HG03469 (cell line): Measurements from ENCODE around the gene TSHZ2.

ENCODE experiments used
- ATAC-seq: cut with Tn5 transposase; IDR thresholded peaks from one replicate; pipeline ENCODE4 v1.9.1; 2021; ENCODE audit warnings: mild to moderate bottlenecking, moderate library complexity, moderate number of reproducible peaks; ENCODE audit not compliant: unreplicated experiment

Gene TSHZ2

DNA sequence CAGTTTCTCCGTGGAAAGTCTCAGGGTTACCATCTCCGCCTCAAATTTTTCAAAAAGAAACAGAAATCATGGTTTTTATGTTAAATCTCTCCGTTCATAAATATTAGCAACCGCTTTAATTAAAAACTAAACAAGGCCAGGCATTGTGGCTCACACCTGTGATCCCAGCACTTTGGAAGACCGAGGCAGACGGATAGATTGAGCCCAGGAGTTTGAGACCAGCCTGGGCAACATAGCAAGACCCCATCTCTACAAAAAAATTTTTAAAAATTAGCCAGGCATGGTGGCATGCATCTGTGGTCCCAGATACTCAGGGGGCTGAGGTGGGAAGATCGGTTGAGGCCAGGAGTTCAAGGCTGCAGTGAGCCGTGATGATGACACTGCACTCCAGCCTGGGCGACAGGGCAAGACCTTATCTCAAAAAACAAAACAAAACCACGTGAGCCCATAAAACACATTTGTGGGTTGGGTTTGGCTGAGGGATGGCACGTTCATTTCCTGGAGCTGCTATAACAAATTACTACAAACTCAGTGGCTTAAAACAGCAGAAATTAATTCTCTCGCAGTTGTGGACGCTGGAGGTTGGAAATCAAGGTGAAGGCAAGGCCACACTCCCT, 398.3 kb downstream of the TSHZ2 start:
- no peak for ATAC-seq

DNA sequence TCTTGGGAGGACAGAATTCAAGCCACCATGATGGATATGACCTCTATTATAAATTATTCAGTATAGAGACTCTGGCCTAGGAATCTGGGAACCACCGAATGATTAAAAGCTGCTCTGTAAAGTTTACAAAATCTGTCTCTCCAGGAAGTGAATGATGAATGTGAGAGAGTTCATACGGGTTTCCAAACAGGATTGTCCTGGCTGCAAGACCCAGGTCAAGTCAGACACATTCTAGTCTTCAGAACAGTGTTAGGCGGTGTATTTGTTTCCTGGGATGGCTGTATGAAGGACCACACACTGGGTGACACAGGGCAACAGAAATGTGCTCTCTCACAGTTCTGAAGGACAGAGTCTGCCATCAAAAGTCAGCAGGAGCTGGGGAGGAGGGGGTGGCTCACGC, 399.1 kb downstream of the TSHZ2 start:
- no peak for ATAC-seq

DNA sequence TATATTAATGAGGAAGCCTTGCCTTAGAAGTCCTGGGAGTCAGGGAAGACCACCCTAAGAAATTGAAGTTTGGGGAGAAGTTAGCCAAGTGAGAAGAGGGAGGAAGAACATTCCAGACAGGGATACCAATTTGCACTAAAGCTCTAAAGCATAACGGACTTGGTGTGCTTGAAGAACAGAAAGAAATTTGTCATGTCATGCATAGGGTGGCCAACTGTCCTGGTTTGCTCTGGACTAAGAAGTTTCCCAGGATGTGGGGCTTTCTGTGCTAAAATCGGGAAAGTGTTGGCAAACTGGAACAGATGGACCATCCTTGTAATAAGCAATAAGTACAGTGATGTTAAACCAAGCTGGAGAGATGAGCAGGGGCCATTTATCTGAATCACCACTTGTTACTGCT, 403.9 kb downstream of the TSHZ2 start:
- ATAC-seq: no peak

DNA sequence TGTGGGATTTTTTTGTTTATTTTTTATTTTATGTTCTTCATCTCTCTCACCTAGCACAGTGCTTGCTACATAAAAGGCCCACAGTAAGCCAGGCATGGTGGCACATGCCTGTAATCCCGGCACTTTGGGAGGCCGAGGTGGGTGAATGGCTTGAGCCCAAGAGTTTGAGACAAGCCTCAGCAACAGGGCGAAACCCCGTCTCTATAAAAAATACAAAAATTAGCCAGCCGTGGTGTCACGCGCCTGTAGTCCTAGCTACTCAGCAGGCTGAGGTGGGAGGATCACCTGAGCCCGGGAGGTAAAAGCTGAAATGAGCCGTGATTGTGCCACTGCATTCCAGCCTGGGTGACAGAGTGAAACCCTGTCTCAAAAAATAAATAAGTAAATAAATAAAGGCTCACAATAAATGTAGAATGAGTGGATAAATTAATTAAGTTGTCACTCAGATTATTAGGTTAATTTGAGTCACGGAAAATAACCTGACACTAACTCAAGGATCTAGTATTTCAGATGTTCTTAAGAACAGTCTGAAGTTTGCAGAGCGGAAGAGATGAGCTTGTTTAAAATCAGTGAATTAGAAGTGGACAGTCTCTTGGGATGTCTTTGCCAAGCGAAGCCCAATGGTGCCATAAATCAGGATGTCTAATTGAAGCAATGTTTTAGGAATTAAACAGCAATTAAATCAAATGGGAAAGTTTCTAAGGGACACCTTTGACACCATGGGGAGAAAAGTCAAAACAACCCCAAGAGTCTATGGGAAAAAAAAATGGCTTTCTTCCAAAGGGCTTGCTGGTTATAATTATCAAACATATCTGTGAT, 407.1 kb downstream of the TSHZ2 start:
- ATAC-seq: no peak

DNA sequence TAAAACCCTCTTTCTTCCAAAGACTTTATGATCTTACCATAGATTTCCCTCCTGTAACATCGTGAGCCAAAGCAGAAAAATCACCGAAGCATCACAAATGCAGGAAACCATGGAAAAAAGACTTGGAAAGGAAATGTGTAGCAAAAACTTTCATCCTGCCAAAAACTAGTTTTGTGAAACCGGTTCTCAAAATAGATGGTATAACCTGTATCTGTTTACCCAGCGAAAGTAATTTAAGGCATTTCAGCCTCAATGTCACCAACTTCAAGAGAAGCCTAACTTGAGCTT, 407.6 kb downstream of the TSHZ2 start:
- no peak for ATAC-seq

DNA sequence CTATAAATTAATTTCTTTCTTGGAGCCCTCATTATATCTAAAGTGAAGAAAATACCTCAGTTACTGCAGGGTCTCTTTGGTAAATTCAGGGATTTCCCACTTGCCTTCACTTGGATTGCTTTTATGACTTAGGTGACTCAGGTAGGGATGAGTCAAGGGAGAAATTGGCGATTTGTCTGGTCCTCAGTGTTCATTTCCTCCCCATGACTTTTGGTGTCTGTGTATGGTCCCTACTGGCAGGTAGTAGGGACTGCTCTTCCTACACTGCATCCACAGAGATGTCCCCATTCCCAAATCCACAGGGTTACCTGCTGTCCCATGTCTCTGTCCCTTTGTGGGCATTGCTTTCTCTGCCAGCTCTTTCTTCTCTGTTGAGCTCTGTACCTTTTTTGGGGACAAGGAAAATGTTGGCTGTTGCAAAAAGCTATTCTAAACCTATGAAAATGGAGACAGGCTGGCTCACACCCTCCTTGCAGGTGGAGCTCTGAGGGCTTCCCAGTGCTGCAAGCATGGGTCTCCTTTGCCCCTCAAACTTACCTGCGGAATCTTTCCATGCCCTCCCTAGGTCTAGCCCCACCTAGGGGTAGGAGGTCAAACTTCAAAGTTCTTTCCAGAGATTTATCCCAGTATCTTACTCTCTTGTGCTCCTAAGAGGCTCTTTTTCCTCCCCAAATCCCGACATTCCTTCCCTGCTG, 409.6 kb downstream of the TSHZ2 start:
- no peak for ATAC-seq

DNA sequence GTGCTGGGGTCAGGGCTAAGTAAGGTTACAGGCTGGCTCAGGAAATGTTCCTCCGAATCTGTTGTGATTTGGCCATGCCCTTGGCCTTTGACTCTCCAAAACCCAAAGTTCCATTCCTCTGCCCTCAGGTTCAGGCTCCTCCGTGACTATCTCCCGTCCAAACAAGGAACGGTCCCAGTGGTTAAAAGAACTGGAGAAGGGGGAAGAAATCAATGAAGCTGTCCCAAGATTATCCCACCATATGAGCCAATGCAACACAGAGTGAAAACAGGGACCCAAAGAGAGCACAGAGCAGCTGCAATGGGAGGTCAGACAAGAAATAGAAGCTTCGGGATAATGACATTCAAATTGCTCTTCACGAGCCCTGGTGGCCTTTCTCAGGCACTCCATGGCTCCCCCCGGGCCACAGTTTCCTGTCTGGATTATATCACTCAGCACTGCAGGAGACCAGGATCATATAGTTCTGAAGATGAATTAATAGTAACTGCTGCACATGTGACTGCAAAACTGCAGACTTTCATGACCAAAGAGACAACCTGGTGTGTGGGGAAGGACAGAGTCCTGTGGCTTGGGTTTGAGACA, 410.2 kb downstream of the TSHZ2 start:
- no peak for ATAC-seq

DNA sequence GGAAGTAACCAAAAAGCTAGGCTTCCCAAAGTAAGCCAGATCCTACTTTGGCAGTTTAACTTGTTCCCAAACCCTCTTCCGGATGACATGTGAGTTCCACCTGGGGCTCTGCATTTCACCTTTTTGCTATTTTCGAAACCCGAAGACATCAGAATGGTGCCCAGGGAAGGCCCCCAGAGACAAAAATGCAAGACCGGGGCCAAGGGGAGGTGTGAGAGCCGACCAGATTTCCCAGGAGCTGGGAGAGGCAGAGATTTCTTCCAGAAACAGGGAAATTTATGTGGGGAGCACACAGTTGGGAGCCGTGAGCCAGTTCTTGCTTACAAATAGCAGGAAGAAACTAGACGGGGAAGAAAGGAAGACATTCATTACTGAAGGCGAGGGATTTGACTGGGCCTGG, 411.8 kb downstream of the TSHZ2 start:
- ATAC-seq: no peak

DNA sequence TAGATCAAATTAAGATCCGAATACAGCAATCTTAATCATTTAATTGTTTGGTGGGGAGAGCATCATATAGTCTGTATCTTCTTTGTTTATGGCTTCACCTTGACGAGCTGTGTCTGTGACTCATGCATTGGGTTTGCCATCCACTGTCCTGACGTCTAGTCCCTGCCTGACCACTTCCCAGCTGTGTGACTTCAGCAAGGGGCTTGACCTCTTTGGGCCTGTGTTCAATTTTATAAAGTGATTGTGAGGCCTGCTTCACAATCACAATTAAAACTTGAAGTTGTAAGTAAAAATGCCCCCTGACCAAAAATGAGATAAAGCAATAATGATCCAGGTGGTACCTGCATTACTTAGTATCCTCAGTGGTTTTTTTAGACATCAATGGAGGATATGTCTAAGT, 412.2 kb downstream of the TSHZ2 start:
- ATAC-seq: no peak

DNA sequence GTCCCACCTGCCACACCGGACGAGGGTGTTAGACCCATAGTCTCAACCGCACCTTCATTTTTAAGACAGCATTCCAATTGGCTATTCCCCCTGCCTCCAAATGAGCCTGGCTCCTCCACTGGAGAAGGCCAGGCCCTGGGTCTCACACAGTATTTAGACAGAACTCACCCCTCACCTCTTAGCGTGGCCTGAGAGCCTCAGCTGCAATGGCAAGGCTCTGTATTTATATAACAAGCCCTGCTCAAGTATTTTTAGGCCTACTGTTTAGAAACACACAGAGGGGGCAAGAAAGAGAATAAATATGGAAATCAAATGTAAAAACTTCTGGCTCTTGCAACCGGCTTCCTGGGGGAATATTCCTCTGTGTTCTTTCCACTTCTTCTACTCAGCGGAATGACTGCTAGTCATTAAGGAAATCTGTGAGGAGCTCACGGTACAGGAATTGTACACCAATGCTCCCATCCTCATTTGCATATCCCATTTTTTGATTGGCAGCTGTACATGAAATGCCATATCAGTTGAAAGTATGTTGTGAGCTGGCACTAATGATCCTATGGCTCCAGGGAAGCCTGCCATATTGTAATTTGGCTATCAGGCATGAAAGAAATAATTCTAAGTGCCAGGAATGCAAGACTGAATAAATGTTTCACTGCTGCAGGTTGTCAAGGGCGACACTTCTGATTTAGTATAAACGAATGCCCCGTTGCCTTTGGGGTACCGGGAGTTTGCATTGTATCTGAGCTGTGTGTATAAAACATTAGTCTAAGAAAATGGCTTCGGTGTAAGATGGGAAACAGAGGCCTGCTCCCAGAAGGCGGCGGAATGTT, 414.0 kb downstream of the TSHZ2 start:
- no peak for ATAC-seq

DNA sequence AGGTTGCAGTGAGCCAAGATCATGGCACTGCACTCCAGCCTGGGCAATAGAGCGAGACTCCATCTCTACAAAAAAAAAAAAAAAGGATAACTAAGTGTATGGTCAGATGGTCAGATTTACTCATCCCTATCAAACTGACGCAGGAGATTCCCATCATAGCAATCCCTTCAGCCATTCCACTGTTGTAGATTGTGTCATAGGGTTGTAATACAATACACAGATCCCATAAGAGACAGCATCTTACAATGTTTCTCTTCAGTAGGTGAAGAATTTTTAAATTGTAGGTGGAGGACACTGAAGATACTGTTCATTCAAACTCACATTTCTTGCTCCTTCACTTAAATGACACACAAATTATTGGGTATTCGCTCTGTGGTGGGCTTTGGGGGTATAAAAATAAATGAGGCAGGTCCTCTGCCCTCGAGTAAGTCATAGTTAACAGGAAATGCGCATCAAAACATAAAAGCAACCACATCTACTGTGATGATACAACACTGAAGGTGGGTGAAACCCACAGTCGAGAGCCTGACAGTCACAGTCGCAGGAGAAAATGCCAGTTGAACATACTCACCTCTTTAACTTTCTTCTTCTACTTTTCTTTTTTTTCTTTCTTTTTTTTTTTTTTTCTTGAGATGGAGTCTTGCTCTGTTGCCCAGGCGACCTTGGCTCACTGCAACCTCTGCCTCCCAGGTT, 416.0 kb downstream of the TSHZ2 start:
- no peak for ATAC-seq

DNA sequence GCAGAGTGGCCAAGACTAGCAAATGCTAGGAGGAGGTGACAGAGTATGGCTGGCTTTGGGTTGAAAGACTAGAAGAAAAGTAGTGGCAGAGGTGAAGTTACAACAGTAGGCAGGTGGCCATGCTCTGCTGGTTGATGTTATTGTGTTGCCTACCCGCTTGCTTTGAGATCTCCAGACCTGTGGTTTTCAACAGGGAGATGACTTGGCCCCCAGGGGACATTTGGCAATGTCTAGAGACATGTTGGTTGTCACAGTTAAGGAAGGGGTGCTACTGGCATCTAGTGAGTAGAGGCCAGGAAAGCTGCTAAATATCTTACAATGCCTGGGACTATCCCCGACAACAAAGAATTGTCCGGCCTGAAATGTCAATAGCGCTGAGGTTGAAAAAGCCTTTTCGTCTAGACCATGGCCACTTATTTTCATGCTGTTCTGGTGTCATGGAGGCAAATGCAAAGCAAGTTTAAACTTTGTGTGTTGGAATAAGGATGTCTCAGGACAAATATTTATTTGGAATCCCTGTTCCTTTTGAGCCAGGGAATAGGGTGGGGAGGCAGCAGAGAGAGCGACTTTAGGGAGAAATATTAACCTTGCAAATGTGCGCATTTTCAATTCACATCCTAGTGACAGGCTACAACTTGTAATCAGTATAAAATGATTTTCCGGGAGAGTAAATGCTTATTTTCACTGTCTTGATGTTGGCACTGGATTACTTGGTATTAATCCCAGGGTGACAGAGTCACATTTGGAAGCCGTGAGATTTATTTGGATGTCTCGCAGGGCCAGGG, 417.6 kb downstream of the TSHZ2 start:
- ATAC-seq: no peak

DNA sequence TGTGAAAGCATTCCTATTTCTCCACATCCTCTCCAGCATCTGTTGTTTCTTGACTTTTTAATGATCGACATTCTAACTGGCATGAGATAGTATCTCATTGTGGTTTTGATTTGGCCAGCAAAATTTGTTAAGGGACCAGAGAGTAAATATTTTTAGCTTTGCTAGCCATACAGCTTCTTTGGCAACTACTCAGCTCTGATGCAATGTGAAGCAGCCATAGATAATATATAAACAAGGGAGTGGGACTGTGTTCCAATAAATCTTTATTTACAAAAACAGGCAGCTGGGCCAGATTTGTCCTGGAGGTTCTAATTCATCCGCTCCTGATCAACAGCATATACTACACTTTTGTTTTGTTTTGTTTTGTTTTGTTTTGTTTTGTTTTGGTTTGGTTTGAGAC, 418.6 kb downstream of the TSHZ2 start:
- no peak for ATAC-seq

DNA sequence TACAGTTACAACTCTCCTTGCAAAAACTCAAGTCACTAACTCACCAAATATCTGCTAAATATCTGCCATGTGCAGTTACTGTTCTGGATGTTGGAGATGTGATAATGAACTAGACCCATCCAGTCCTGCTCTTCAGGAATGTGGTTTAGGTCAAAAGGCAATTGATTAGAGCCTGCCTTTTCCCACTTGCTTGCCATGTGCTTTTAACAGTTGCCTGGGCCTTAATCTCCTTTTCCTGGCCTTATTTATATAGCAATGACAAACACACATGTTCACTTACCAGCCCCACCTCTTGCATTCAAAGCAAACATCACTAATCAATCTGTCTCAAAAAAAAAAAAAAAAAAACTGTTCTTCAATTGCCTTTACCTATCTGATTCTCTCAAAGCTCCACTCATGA, 422.3 kb downstream of the TSHZ2 start:
- no peak for ATAC-seq

DNA sequence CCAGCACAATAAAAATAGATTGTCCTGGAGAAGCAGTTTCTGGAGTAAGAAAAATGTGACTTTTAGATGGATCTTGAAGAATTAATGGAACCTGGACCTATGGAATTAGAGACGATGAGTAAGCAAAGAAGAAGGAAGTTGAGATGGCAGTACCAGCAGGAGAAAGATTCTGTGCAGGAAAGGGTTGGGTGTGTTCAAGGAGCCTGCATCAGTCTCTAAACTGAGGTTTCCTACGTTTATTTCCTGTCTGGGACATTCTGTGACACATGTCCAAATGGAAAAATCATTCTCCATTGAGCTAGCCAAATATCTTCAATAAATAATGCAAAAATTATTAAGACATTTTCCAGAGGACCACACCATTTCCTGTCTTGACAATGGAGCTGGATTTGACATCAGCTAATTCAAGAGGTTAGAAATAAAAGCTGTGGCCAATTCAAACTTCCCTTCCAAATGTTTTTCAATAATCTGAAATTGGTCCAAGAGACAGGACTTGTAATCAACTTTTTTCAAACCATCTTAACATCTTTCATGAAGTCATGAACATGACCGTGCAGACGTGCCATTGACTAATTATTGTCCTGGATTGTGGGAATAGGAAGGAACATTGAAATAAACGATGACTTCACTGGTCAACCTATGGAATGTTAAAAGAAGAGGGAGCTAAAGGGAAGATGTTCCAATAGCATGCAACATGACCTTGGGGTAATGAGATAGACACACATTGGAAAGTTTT, 423.2 kb downstream of the TSHZ2 start:
- ATAC-seq: no peak

DNA sequence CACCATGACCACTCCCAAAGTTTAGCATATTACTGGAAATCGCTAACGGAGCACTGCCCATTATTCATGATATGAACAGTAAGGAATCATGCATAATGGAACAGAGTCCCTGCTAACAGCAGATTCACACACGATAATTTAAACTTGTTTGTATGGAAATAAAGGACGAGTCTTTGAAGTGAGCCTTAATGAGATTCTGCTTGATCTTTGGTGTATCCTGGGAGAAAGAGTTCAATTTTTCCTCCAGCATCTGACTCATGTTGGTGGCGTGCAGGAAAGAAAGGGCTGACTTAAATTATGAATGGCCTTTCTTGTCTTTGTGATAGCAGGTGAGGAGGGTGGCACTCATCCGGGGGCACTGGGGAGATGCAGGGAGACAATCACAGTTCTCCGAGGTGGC, 426.9 kb downstream of the TSHZ2 start:
- no peak for ATAC-seq

DNA sequence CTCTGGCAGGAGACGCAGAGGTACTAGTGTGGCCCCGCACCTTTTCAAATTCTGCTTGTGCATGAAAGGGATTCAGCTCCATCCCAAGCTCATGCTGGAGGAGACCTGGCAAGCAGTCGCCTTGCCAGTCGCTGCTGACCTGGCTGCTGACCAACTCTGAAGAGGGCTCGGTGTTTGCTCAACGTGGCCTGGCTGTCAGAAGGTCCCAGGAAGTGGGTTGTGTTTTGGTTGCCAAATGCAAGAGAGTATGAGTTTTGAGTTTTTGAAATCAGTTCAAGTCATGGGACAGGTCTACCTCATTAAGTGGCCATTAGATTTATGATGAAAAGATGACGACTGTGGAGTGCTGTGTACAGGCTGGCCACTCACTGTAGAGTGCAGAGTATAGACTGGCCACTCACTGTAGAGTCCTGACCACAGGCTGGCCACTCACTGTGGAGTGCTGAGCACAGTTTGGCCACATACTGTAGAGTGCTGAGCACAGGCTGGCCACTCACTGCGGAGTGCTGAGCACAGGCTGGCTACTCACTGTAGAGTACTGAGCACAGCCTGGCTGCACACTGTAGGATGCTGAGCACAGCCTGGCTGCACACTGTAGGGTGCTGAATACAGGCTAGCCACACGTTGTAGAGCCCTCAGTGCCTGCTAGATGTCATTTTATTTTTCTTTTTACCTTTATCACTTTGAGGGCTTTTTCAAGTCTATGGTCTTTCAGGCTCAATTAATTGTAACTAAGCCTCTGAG, 427.6 kb downstream of the TSHZ2 start:
- ATAC-seq: no peak

DNA sequence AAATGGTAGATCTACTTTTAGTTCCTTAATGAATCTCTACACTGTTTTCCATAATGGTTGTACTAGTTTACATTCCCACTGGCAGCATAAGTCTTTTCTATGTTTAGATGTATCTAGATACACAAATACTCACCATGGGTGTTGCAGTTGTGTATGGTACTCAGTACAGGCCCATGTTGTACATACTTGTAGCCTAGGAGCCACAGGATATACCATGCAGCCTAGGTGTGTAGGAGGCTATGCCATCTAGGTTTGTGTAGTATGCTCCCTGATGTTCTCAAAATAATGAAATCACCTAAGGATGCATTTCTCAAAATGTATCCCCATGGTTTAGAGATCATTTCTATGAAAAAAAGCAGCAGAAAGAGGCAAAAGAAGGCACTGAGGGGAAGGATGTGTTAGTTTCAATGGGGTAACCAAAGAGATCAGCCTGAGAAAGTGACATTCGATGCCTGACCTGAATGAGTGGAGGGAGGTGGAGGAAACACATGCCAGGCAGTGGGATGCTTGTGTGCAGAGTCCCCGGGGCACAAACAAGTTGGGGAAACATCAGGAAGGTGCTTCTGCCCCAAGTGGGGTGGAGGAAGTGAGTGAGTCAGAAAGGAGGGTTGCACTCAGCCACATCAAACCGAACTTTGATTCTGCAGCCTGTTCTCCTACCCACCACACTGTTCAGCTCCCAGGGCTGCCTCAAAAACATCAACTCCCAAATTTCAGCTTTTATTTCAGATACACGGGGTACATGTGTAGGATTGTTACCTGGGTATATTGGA, 430.3 kb downstream of the TSHZ2 start:
- ATAC-seq: no peak
